Esophagus squamous epithelium (tissue), 4 donors: ENCODE results near the gene ARHGEF17.
A peak's percentile ranks its signal among the peaks of the same experiment; 100 is the strongest.

ENCODE experiments used
- POLR2A ChIP-seq, 4 donors: fragments of 450-650 bp; IDR thresholded peaks; one replicate each; pipeline ENCODE4 v1.6.1; 2017; ENCODE audit warnings: antibody characterized with exemption in 4 of 4, mild to moderate bottlenecking in 4 of 4, moderate library complexity in 3 of 4
- TF ChIP-seq, protein P1 (sequence below), 6 experiments: fragments of 450-650 bp in 4 of 6; fragments of 200-600 bp in 2 of 6; sonication (generic) in 2 of 6; IDR thresholded peaks; one replicate each; pipeline ENCODE4 v1.5.1; 2016 to 2019; ENCODE audit warnings: antibody characterized with exemption in 6 of 6, mild to moderate bottlenecking in 4 of 6, moderate library complexity in 4 of 6

DNA sequence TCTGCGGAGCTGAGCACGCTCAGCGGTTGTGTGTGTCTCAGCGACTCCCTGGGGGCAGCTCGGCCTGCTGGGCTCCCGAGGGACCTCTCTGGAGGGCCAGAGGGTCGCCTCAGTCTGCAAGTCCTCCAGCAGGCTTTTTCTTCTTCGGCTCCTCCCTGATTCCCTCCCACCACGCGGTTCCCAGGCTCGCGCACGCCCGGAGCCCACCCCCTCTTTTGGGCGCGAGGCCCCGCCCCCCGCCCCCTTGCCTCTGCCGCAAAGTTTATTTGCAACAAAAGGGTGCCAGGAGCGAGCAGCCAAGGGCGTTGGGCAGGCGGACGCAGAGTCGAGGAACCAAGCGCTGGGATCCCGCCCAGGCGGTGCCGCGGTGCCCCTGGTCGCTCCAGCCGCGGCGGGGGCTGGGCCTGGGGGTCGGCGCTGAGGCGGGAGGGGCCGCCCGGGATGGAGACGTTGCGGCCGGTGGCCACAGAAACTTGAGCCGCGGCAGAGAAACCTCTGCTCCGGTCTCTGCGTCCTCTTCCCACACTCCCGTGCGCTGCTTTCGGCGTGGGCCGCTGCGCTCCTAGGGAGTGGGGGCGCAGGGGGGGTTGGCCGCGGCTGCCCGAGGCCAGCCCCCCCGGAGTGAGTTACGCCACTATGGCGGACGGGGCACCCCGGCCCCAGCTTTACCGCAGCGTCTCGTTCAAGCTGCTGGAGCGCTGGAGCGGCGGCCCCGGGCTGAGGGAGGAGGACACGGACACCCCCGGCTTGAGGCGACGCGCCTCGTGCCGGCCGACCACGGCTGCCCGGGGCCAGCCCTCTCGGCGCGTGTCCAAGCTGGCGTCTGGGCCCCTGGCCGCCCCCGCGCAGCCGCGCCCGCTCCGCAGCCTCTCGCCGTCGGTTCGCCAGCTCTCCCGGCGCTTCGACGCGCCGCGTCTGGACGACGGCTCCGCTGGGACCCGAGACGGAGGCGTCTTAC lies at the start of gene ARHGEF17:
- TF ChIP-seq POLR2A (IDR thresholded peaks at IDR 0.05), result peak in 1 of 4 donors; percentile 37
- TF ChIP-seq, protein P1, sequence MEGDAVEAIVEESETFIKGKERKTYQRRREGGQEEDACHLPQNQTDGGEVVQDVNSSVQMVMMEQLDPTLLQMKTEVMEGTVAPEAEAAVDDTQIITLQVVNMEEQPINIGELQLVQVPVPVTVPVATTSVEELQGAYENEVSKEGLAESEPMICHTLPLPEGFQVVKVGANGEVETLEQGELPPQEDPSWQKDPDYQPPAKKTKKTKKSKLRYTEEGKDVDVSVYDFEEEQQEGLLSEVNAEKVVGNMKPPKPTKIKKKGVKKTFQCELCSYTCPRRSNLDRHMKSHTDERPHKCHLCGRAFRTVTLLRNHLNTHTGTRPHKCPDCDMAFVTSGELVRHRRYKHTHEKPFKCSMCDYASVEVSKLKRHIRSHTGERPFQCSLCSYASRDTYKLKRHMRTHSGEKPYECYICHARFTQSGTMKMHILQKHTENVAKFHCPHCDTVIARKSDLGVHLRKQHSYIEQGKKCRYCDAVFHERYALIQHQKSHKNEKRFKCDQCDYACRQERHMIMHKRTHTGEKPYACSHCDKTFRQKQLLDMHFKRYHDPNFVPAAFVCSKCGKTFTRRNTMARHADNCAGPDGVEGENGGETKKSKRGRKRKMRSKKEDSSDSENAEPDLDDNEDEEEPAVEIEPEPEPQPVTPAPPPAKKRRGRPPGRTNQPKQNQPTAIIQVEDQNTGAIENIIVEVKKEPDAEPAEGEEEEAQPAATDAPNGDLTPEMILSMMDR (IDR thresholded peaks at IDR 0.05), result peak in 1 of 6 experiments; percentile 10
